Brain microvascular endothelial cell (primary cell): ENCODE data around the gene DOCK10.

Experiments
- DNase-seq: peaks from one replicate; pipeline ENCODE4 v3.0.0-alpha.2; 2020
- H3K27ac ChIP-seq: fragments of 250-450 bp; sonication (Bioruptor Pico); 2 replicates; pipeline ENCODE4 v1.5.1; 2020; ENCODE audit warnings: mild to moderate bottlenecking, moderate library complexity
- H3K27me3 ChIP-seq: fragments of 250-450 bp; sonication (Bioruptor Pico); replicated peaks from 2 replicates; pipeline ENCODE4 v1.5.1; 2020; ENCODE audit warnings: mild to moderate bottlenecking
- H3K36me3 ChIP-seq: fragments of 250-450 bp; sonication (Bioruptor Pico); replicated peaks from 2 replicates; pipeline ENCODE4 v1.5.1; 2020; ENCODE audit warnings: mild to moderate bottlenecking
- H3K4me3 ChIP-seq: 2 replicates; pipeline ENCODE4 v1.5.1; 2011; ENCODE audit warnings: low read depth, mild to moderate bottlenecking, control low read depth, low read length, moderate library complexity
- CTCF ChIP-seq: IDR thresholded peaks from 2 replicates; pipeline ENCODE4 v1.5.1; 2011; ENCODE audit warnings: low read depth, mild to moderate bottlenecking, moderate library complexity, low read length, control low read depth, inconsistent platforms; ENCODE audit errors: missing control alignments
- in situ Hi-C: cut with HindIII; loops from 2 replicates; pipeline ENCODE4 v1.10.0; 2017; ENCODE audit warnings: low sequenced_read_pairs, low pct_ligation_motif_present

The DOCK10 gene

GRCh38 chr2:225032246-225032645 lies 10.0 kb downstream of the DOCK10 start:
- no peak overlapping the region for H3K4me3 ChIP-seq
- H3K27ac ChIP-seq = no peak overlapping the region
- DNase-seq = no peak
- in situ Hi-C loops = no loop called here
- no peak for TF ChIP-seq CTCF
- no peaks in the 10 kb centered on the region for H3K27me3 ChIP-seq
- no peaks in the 10 kb centered on the region for H3K36me3 ChIP-seq

- DNase-seq = no peak
- Histone ChIP-seq H3K36me3 (no peaks in the 10 kb centered on the region), H3K27ac (no peak overlapping the region), H3K4me3 (no peak overlapping the region), H3K27me3 (no peaks in the 10 kb centered on the region)
- TF ChIP-seq CTCF = no peak
- in situ Hi-C loops = no loop called here
Measured at GRCh38 chr2:225031599-225031998, 10.7 kb downstream of the DOCK10 start.

- Histone ChIP-seq H3K27ac (no peak overlapping the region), H3K27me3 (no peaks in the 10 kb centered on the region), H3K4me3 (no peak overlapping the region), H3K36me3 (no peaks in the 10 kb centered on the region)
- in situ Hi-C loops = no loop called here
- TF ChIP-seq CTCF = no peak
- no peak for DNase-seq
Measured at GRCh38 chr2:225030893-225031292, 11.4 kb downstream of the DOCK10 start.

GRCh38 chr2:225030203-225030602 lies 12.1 kb downstream of the DOCK10 start:
- DNase-seq = no peak
- Histone ChIP-seq H3K36me3 (no peaks in the 10 kb centered on the region), H3K27me3 (no peaks in the 10 kb centered on the region), H3K4me3 (no peak overlapping the region), H3K27ac (no peak overlapping the region)
- in situ Hi-C loops = no loop called here
- TF ChIP-seq CTCF = no peak

- in situ Hi-C loops = no loop called here
- Histone ChIP-seq H3K27ac (no peak overlapping the region), H3K4me3 (no peak overlapping the region), H3K27me3 (no peaks in the 10 kb centered on the region), H3K36me3 (no peaks in the 10 kb centered on the region)
- TF ChIP-seq CTCF = no peak
- DNase-seq = no peak
Measured at GRCh38 chr2:225028572-225028971, 13.7 kb downstream of the DOCK10 start.

GRCh38 chr2:225027061-225027762 lies 15.1 kb downstream of the DOCK10 start:
- H3K36me3 ChIP-seq = no peaks in the 10 kb centered on the region
- no peak overlapping the region for H3K4me3 ChIP-seq
- DNase-seq = no peak
- H3K27ac ChIP-seq = peak overlapping the region; percentile 72
- no peak for TF ChIP-seq CTCF
- H3K27me3 ChIP-seq = no peaks in the 10 kb centered on the region
- in situ Hi-C loops = no loop called here
